Measurements from ENCODE around the gene CAST.

GRCh38 chr5:96783326-96783725, 121.2 kb downstream of the CAST start:
- TF ChIP-seq POLR2AphosphoS5 (IDR thresholded peaks at IDR 0.05; ENCODE audit: low read depth, low read length), result no peak
- no peak for TF ChIP-seq TAF1 (IDR thresholded peaks at IDR 0.05; ENCODE audit: low read depth, low read length)
- no peak for TF ChIP-seq POLR2A (IDR thresholded peaks at IDR 0.05; ENCODE audit: low read depth, low read length)
- no peak for TF ChIP-seq SPI1 (IDR thresholded peaks at IDR 0.05; ENCODE audit: low read depth, low read length)
- no peak for TF ChIP-seq PAX5 (IDR thresholded peaks at IDR 0.05; ENCODE audit: insufficient read depth, low read length, severe bottlenecking)
- no peak for TF ChIP-seq POU2F2 (IDR thresholded peaks at IDR 0.05; ENCODE audit: low read depth, low read length)

Measured in GM12891 (cell line).